Transverse colon (tissue), 4 donors: ENCODE measurements around the gene PTPRD. TPM values are rescaled to one million over a fixed set of nuclear protein-coding genes. Genes with fewer than 3 reads are reported as not detected.

ENCODE experiments used
- DNase-seq: peaks from one replicate; pipeline ENCODE4 v3.0.0-alpha.2; 2019
- H3K27ac ChIP-seq, 4 donors: fragments of 200-600 bp; sonication (generic); 2 replicates each; pipeline ENCODE4 v1.5.1; 2016 to 2018; ENCODE audit warnings: inconsistent platforms in 4 of 4
- H3K27me3 ChIP-seq: fragments of 200-600 bp; sonication (generic); 2 replicates; pipeline ENCODE4 v1.5.1; 2017; ENCODE audit warnings: inconsistent platforms
- H3K36me3 ChIP-seq, 4 donors: fragments of 200-600 bp; sonication (generic); 2 replicates each; pipeline ENCODE4 v1.5.1; 2017 to 2019; ENCODE audit warnings: inconsistent platforms in 4 of 4
- H3K4me1 ChIP-seq, 4 donors: fragments of 200-600 bp; sonication (generic); 2 replicates each; pipeline ENCODE4 v1.5.1; 2017 to 2020; ENCODE audit warnings: inconsistent platforms in 4 of 4
- H3K4me3 ChIP-seq, 4 donors: fragments of 200-600 bp; sonication (generic); 1 replicate in 1 of 4; 2 replicates in 3 of 4; pipeline versions ENCODE4 v1.5.1 to v1.6.1; 2017 to 2019; ENCODE audit warnings: inconsistent platforms in 4 of 4
- H3K9me3 ChIP-seq, 2 donors: fragments of 200-600 bp; sonication (generic); 2 replicates each; pipeline ENCODE4 v1.5.1; 2017 to 2019; ENCODE audit warnings: inconsistent platforms in 2 of 2
- CTCF ChIP-seq, 5 experiments: fragments of 200-600 bp in 3 of 5; fragments of 450-650 bp in 2 of 5; sonication (generic) in 3 of 5; IDR thresholded peaks; 1 replicate in 2 of 5; 2 replicates in 3 of 5; pipeline ENCODE4 v1.5.1; 2016 to 2017; ENCODE audit warnings: antibody characterized with exemption in 5 of 5, inconsistent platforms in 3 of 5, mild to moderate bottlenecking in 2 of 5, moderate library complexity in 1 of 5
- EP300 ChIP-seq: sonication (generic); formaldehyde crosslinking; IDR thresholded peaks from one replicate; pipeline ENCODE4 v1.6.1; 2017; ENCODE audit warnings: antibody characterized with exemption, low read depth
- POLR2A ChIP-seq: fragments of 450-650 bp; IDR thresholded peaks from one replicate; pipeline ENCODE4 v1.6.1; 2016; ENCODE audit warnings: antibody characterized with exemption, mild to moderate bottlenecking, moderate library complexity
- POLR2AphosphoS5 ChIP-seq, 3 donors: sonication (generic); formaldehyde crosslinking; IDR thresholded peaks; one replicate each; pipeline ENCODE4 v1.6.1; 2016; ENCODE audit warnings: antibody characterized with exemption in 3 of 3
- WGBS, 2 donors: methylation state at CpG; one replicate each; pipeline ENCODE4 v1.1.5; 2018; ENCODE audit warnings: low coverage in 1 of 2; 5-methylcytosine and 5-hydroxymethylcytosine counted together
- in situ Hi-C, 4 donors: fragments of 200-750 bp; cut with MboI; loops; one replicate each; pipeline versions ENCODE4 v1.15.0 to v1.15.1; 2017; ENCODE audit warnings: low sequenced_read_pairs in 3 of 4, low pct_ligation_motif_present in 1 of 4, low pct_unique_long_range_greater_than_20kb in 1 of 4
- intact Hi-C: fragments of 100-400 bp; cut with DNase I; formaldehyde crosslinking; loops from one replicate; pipeline ENCODE4 v1.15.1; 2023; ENCODE audit warnings: low total_unique reads
- total RNA-seq, 4 donors: library from RNA; depleted of rRNA; stranded (reverse); fragments of >200 nt; gene quantifications; one replicate each; pipeline ENCODE4 v1.1.0, GENCODE V29; 2016

PTPRD gene
- total RNA-seq, 4 donors from 2014 or later: 43.0 to 115 (median 79.1) TPM

DNA sequence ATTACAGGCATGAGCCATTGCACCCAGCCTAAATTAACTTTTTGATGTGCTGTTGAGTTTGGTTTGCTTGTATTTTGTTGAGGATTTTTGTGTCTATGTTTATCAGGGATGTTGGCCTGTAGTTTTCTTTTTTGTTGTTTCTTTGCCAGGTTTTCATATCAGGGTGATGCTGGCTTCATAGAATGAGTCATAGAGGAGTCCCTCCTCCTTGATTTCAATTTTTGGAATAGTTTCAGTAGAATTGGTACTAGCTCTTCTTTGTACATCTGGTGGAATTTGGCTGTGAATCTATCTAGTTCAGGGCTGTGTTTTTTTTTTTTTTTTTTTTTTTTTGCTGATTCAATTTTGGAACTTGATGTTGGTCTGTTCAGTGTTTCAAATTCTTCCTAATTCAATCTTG, 1648.9 kb downstream of the PTPRD start:
- H3K27ac ChIP-seq: no peak overlapping the region
- no peak for DNase-seq
- no peak for TF ChIP-seq POLR2A
- TF ChIP-seq EP300: no peak
- TF ChIP-seq CTCF (IDR thresholded peaks at IDR 0.05): no peak
- no peak for TF ChIP-seq POLR2AphosphoS5 (IDR thresholded peaks at IDR 0.05)
- H3K9me3 ChIP-seq: no peaks in the 10 kb centered on the region
- intact Hi-C loops (no loop called here), in situ Hi-C loops (no loop called here)
- no peak overlapping the region for H3K4me3 ChIP-seq
- no peaks in the 10 kb centered on the region for H3K4me1 ChIP-seq
- no peaks in the 10 kb centered on the region for H3K27me3 ChIP-seq
- no peaks in the 10 kb centered on the region for H3K36me3 ChIP-seq

- in situ Hi-C loops: no loop called here
- intact Hi-C loops: no loop called here
- no peak for DNase-seq
Observed at GRCh38 chr9:8962084-8962483, 1650.7 kb downstream of the PTPRD start.

GRCh38 chr9:8961186-8961851, 1651.5 kb downstream of the PTPRD start:
- no peak for TF ChIP-seq POLR2A
- peak in 2 of 3 donors; percentile 32 to 36 for TF ChIP-seq POLR2AphosphoS5 (IDR thresholded peaks at IDR 0.05)
- 47 to 55% methylated on average over 3 to 4 of the region's 4 CpGs for WGBS, 2 donors
- Histone ChIP-seq H3K9me3 (no peaks in the 10 kb centered on the region), H3K4me3 (no peak overlapping the region), H3K4me1 (no peaks in the 10 kb centered on the region), H3K27ac (no peak overlapping the region), H3K27me3 (no peaks in the 10 kb centered on the region), H3K36me3 (no peaks in the 10 kb centered on the region)
- intact Hi-C loops: no loop called here
- in situ Hi-C loops: no loop called here
- DNase-seq: peak; percentile 11

More at GRCh38 chr9:8962084-8962483, 1650.7 kb downstream of the PTPRD start:
- H3K9me3 ChIP-seq: no peaks in the 10 kb centered on the region
- no peaks in the 10 kb centered on the region for H3K4me1 ChIP-seq
- H3K27ac ChIP-seq: no peak overlapping the region
- no peak overlapping the region for H3K4me3 ChIP-seq
- H3K27me3 ChIP-seq: no peaks in the 10 kb centered on the region
- TF ChIP-seq EP300 (no peak), CTCF (IDR thresholded peaks at IDR 0.05) (no peak), POLR2AphosphoS5 (IDR thresholded peaks at IDR 0.05) (no peak)
- WGBS, 2 donors: 82 to 83% methylated on average over 1 to 2 of the region's 2 CpGs
- no peaks in the 10 kb centered on the region for H3K36me3 ChIP-seq

- in situ Hi-C loops: no loop called here
- no peaks in the 10 kb centered on the region for H3K27me3 ChIP-seq
- no peaks in the 10 kb centered on the region for H3K9me3 ChIP-seq
- H3K27ac ChIP-seq: no peak overlapping the region
- H3K36me3 ChIP-seq: no peaks in the 10 kb centered on the region
- TF ChIP-seq EP300 (no peak), POLR2AphosphoS5 (IDR thresholded peaks at IDR 0.05) (no peak), CTCF (IDR thresholded peaks at IDR 0.05) (no peak), POLR2A (no peak)
- DNase-seq: no peak
- intact Hi-C loops: no loop called here
- H3K4me1 ChIP-seq: no peaks in the 10 kb centered on the region
- 86% methylated on average over 3 of the region's 3 CpGs for WGBS, 2 donors
- no peak overlapping the region for H3K4me3 ChIP-seq
Observed at GRCh38 chr9:8960254-8960653, 1652.5 kb downstream of the PTPRD start.

GRCh38 chr9:8958358-8958757, 1654.4 kb downstream of the PTPRD start:
- H3K36me3 ChIP-seq: no peaks in the 10 kb centered on the region
- no peaks in the 10 kb centered on the region for H3K4me1 ChIP-seq
- no peaks in the 10 kb centered on the region for H3K9me3 ChIP-seq
- no peak for TF ChIP-seq POLR2AphosphoS5 (IDR thresholded peaks at IDR 0.05)
- no peak for TF ChIP-seq EP300
- in situ Hi-C loops: no loop called here
- no peak overlapping the region for H3K27ac ChIP-seq
- WGBS, 2 donors: 47 to 61% methylated on average over 2 of the region's 2 CpGs
- H3K27me3 ChIP-seq: no peaks in the 10 kb centered on the region
- no peak for DNase-seq
- no peak overlapping the region for H3K4me3 ChIP-seq
- intact Hi-C loops: no loop called here
